GM23338 (cell line): Measurements from ENCODE around the gene C1orf56. TPM values are rescaled to one million over a fixed set of nuclear protein-coding genes. Genes with fewer than 3 reads are reported as not detected.

Source experiments
- ATAC-seq: fragments of 200-7000 bp; cut with Tn5 transposase; 3 replicates; pipeline ENCODE4 v1.9.1; 2020
- DNase-seq: peaks from one replicate; pipeline ENCODE4 v3.0.0-alpha.2; 2015; ENCODE audit warnings: low spot score
- H2AFZ ChIP-seq: fragments of 200-600 bp; sonication (generic); 2 replicates; pipeline ENCODE4 v1.8.0; 2016; ENCODE audit warnings: antibody characterized with exemption, mild to moderate bottlenecking, moderate library complexity
- H3F3A ChIP-seq: fragments of 200-600 bp; sonication (generic); replicated peaks from 2 replicates; pipeline ENCODE4 v1.8.0; 2017; ENCODE audit warnings: antibody characterized with exemption, mixed run types, low read depth
- H3K27ac ChIP-seq: fragments of 200-600 bp; sonication (generic); 2 replicates; pipeline ENCODE4 v1.6.1; 2016; ENCODE audit warnings: low read depth
- H3K27me3 ChIP-seq: fragments of 200-600 bp; sonication (generic); 2 replicates; pipeline ENCODE4 v1.8.0; 2016; ENCODE audit warnings: mild to moderate bottlenecking, mixed run types, moderate library complexity; ENCODE audit not compliant: insufficient read depth
- H3K36me3 ChIP-seq: fragments of 200-600 bp; sonication (generic); 2 replicates; pipeline ENCODE4 v1.8.0; 2016; ENCODE audit warnings: mild to moderate bottlenecking; ENCODE audit not compliant: insufficient read depth
- H3K4me1 ChIP-seq: fragments of 200-600 bp; sonication (generic); 2 replicates; pipeline ENCODE4 v1.8.0; 2016; ENCODE audit warnings: mild to moderate bottlenecking, moderate library complexity; ENCODE audit not compliant: insufficient read depth
- H3K4me2 ChIP-seq: fragments of 200-600 bp; sonication (generic); 2 replicates; pipeline ENCODE4 v1.7.1; 2017; ENCODE audit warnings: mixed run types
- H3K4me3 ChIP-seq: fragments of 200-600 bp; sonication (generic); 2 replicates; pipeline ENCODE4 v1.6.1; 2016; ENCODE audit warnings: mixed run types
- H3K79me2 ChIP-seq: fragments of 200-600 bp; sonication (generic); replicated peaks from 2 replicates; pipeline ENCODE4 v1.8.0; 2017; ENCODE audit warnings: mild to moderate bottlenecking; ENCODE audit not compliant: insufficient read depth
- H3K9me2 ChIP-seq: fragments of 200-600 bp; sonication (generic); 2 replicates; pipeline ENCODE4 v1.8.0; 2017; ENCODE audit not compliant: insufficient read depth
- H4K20me1 ChIP-seq: fragments of 200-600 bp; sonication (generic); replicated peaks from 2 replicates; pipeline ENCODE4 v1.8.0; 2017; ENCODE audit warnings: mild to moderate bottlenecking; ENCODE audit not compliant: insufficient read depth
- H3K27ac Mint-ChIP-seq: 2 replicates; pipeline ENCODE4 v1.8.0; 2020; ENCODE audit warnings: inconsistent platforms, mild to moderate bottlenecking, moderate library complexity, mixed read lengths
- H3K27me3 Mint-ChIP-seq: 3 replicates; pipeline ENCODE4 v1.8.0; 2022; ENCODE audit warnings: low read depth, mild to moderate bottlenecking, moderate library complexity, mixed read lengths, inconsistent platforms; ENCODE audit not compliant: insufficient read depth, poor library complexity
- H3K36me3 Mint-ChIP-seq: 3 replicates; pipeline ENCODE4 v1.8.0; 2021; ENCODE audit warnings: low read depth, mild to moderate bottlenecking, inconsistent platforms, moderate library complexity, mixed read lengths
- H3K4me1 Mint-ChIP-seq: 3 replicates; pipeline ENCODE4 v1.8.0; 2020; ENCODE audit warnings: mild to moderate bottlenecking, inconsistent platforms, mixed read lengths
- H3K4me3 Mint-ChIP-seq: 3 replicates; pipeline ENCODE4 v1.8.0; 2021; ENCODE audit warnings: moderate library complexity, mild to moderate bottlenecking, inconsistent platforms, mixed read lengths
- H3K9me3 Mint-ChIP-seq: 3 replicates; pipeline ENCODE4 v1.8.0; 2020; ENCODE audit warnings: moderate library complexity, mild to moderate bottlenecking, inconsistent platforms, mixed read lengths
- CREB1 ChIP-seq: fragments of 250-450 bp; sonication (Bioruptor Pico); IDR thresholded peaks from 2 replicates; pipeline ENCODE4 v1.5.0; 2020; ENCODE audit warnings: low read depth, mild to moderate bottlenecking, moderate library complexity
- CTCF ChIP-seq, 2 experiments: fragments of 200-600 bp in 1 of 2; sonication (generic) in 1 of 2; conservative IDR thresholded peaks; 2 replicates each; pipeline versions ENCODE4 v1.5.1 to v1.6.1; 2016 to 2017; ENCODE audit warnings: antibody characterized with exemption in 2 of 2, low read depth in 2 of 2, mild to moderate bottlenecking in 2 of 2, moderate library complexity in 1 of 2
- ETS1 ChIP-seq: IDR thresholded peaks from 2 replicates; pipeline ENCODE4 v1.6.1; 2016; ENCODE audit warnings: antibody characterized with exemption
- EZH2phosphoT487 ChIP-seq: fragments of 200-600 bp; sonication (generic); IDR thresholded peaks from one replicate; pipeline ENCODE4 v1.8.1; 2018; ENCODE audit warnings: antibody characterized with exemption; ENCODE audit not compliant: unreplicated experiment
- NANOG ChIP-seq: IDR thresholded peaks from 2 replicates; pipeline ENCODE4 v1.6.1; 2016; ENCODE audit warnings: antibody characterized with exemption, borderline replicate concordance
- REST ChIP-seq: IDR thresholded peaks from one replicate; pipeline ENCODE4 v1.6.1; 2018; ENCODE audit warnings: antibody characterized with exemption; ENCODE audit not compliant: unreplicated experiment
- STAT1 ChIP-seq: IDR thresholded peaks from one replicate; pipeline ENCODE4 v1.6.1; 2016; ENCODE audit warnings: antibody characterized with exemption; ENCODE audit not compliant: unreplicated experiment
- ZNF331 ChIP-seq: fragments of 250-450 bp; sonication (Bioruptor Pico); IDR thresholded peaks from 2 replicates; pipeline ENCODE4 v1.5.0; 2020; ENCODE audit warnings: low read depth, mild to moderate bottlenecking, moderate library complexity
- ZNF462 ChIP-seq: fragments of 250-450 bp; sonication (Bioruptor Pico); IDR thresholded peaks from 2 replicates; pipeline ENCODE4 v1.5.0; 2020; ENCODE audit warnings: mild to moderate bottlenecking, moderate library complexity
- polyA plus RNA-seq: library from polyadenylated mRNA; unstranded; fragments of >200 nt; fragmentation: Nextera tagmentation; extraction: Ambion mirVana; gene quantifications from 2 replicates; pipeline ENCODE4 v1.2.1, GENCODE V29; 2016
- total RNA-seq: library from RNA; depleted of rRNA; stranded (reverse); fragments of >200 nt; shearing (Covaris generic); gene quantifications from 2 replicates; pipeline ENCODE4 v1.2.3, GENCODE V29; 2014

The C1orf56 gene
- total and polyA plus RNA-seq, 2 experiments from 2014 or later, result 3.9 to 27.8 TPM

- no peak overlapping the region for H3K27ac ChIP-seq
- DNase-seq, result no peak
- no peaks in the 10 kb centered on the region for H3K36me3 ChIP-seq
- H3K4me1 ChIP-seq, result peaks cover 17% of the 10 kb centered on the region
- H3K9me3 Mint-ChIP-seq, result no peaks in the 10 kb centered on the region
- H3K79me2 ChIP-seq, result no peaks in the 10 kb centered on the region
- no peak overlapping the region for H2AFZ ChIP-seq
- H3F3A ChIP-seq, result peaks cover 4% of the 10 kb centered on the region; the same call in 1 of the 2 replicates
- H3K27me3 Mint-ChIP-seq, result peaks cover 23% of the 10 kb centered on the region
- no peak overlapping the region for H3K4me2 ChIP-seq
- H3K4me3 ChIP-seq, result no peak overlapping the region
- H3K4me1 Mint-ChIP-seq, result peaks cover 23% of the 10 kb centered on the region
- ATAC-seq, result no peak
- H3K4me3 Mint-ChIP-seq, result no peak overlapping the region; the same call in 2 of the 3 replicates
- no peaks in the 10 kb centered on the region for H3K27me3 ChIP-seq
- H3K9me2 ChIP-seq, result no peaks in the 10 kb centered on the region
- H3K27ac Mint-ChIP-seq, result no peak overlapping the region
- H3K36me3 Mint-ChIP-seq, result peaks cover 5% of the 10 kb centered on the region; the same call in 2 of the 3 replicates
- TF ChIP-seq ZNF331 (CRISPR knock-in tag) (no peak), REST (no peak), ETS1 (no peak), CTCF (conservative IDR thresholded peaks at IDR 0.05; ENCODE audit: low read depth in 2 of 2) (no peak), STAT1 (no peak), NANOG (no peak), EZH2phosphoT487 (no peak), ZNF462 (CRISPR knock-in tag) (no peak), CREB1 (CRISPR knock-in tag) (no peak)
- no peaks in the 10 kb centered on the region for H4K20me1 ChIP-seq
Observed at GRCh38 chr1:151002051-151002450, 45.5 kb upstream of the C1orf56 start.
